CD4-positive, alpha-beta T cell treated with Interleukin-1 beta for 1 hour (primary cell): Measurements from ENCODE around the gene ANLN.
"Not testable (repeated sequence)": the region's sequence is repeated elsewhere in the genome, so short reads cannot be mapped to it uniquely, and the experiment has no call there.

Experiments used
- DNase-seq, 2 donors: peaks; one replicate each; pipeline ENCODE4 v3.0.0-alpha.2; 2020 to 2022

The ANLN gene

DNA sequence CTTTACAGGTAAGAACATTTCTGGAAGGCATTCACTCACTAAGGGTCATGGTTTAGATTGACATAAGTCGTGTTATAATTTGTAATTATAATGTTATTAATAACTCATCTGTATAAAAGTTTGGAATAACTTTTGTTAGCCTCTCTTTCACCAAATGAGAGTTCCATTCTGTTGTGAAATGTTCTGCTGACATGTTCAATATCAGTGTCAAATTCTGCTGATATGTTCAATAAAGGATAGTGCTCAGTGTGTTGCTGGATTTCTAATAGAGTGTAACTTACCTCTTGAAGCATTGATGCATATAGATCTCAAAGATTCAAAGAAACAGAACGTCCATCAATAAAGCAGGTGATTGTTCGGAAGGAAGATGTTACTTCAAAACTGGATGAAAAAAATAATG, 30.6 kb downstream of the ANLN start:
- DNase-seq = no peak

DNA sequence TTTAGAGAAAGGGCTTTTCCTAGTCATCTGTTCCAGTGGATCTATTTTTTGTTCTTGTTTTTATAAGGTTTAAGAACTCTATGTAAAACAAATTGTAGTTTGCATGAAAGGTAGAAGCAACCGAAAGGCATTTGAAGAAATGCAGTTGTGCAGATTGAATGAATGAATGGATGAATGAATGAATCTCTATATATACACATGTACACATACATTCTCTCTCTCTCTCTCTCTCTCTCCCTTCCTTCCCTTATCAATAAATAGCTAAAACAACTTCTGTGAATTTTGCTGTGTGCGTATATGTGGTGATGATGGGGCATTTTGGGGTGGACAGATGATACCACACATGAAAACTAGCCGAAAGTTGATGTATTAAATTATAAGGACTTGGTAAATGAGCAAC, 32.4 kb downstream of the ANLN start:
- DNase-seq = no peak

DNA sequence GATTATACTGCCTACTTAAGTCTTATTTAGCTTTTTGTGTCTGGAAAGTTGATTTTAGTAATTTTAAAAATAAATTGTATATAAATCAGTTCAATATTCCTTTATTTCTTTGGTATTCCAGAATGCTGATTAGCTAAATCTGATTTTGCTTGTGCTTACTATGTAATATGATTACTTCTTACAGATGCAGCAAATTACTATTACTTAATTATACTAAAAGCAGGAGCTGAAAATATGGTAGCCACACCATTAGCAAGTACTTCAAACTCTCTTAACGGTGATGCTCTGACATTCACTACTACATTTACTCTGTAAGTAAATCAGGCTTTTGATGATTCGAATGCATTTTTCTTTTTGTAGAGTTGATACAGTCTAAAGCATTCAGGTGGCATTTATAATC, 34.0 kb downstream of the ANLN start:
- DNase-seq = no peak

GRCh38 chr7:36430186-36430585, 40.5 kb downstream of the ANLN start:
- no peak for DNase-seq

DNA sequence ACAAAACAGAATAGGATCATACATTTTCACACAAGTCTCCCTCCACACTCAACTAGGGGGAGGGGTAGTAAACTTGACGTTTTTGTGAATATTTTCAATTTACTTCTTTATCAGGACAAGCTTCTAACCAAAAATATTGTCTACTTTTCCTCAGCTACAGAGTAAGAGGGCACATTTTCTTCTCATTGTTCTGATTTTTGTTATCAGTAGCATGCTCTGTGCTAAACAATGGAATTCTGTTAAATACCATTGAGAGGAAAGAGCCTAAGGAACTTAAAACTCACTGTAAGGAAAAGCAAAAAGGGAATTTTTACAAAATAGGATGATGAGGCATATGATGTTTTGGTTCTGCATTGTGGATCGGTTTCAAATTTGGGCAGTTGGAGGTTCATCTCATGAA, 41.2 kb downstream of the ANLN start:
- no peak for DNase-seq

- no peak for DNase-seq
Observed at GRCh38 chr7:36438211-36438610, 48.5 kb downstream of the ANLN start.

DNA sequence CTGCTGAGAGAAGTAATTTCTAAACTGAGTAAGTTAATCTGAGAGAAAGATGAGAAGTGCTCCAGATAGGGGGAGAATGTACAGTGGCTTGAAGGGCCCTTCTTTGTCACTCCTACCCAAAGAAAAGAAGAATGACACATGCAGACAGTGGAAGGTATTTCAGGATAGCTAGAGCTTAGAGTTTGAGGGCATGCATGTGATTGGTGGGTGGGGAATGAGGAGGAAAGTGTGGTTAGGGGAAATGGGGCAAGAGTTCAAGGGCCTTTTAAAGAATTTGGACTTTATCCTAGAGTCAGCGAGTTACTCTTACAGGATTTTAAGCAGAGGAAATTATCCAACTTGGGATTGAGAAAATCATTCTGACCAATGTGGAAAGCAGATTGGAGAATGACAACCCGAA, 50.0 kb downstream of the ANLN start:
- no peak for DNase-seq

DNA sequence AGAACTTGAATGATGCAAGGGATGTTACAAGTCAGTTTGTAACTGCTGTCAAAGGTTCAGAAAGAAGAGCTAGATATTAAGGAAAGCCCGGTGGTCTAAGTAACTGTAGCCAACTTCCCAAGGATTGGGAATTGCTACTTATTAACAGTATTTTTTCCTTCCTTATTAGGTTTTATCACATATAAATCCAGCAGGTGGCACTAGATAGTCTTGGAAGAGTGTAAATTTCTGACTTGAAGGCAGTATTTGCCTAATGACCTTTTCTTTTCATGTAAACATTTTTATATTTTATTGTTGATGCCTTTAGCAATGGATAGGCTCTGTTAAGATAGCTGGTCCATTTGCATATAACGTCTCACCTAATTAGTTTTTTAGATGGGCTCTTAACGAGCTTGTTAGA, 51.2 kb downstream of the ANLN start:
- peak in 1 of 2 donors; percentile 6 for DNase-seq

DNA sequence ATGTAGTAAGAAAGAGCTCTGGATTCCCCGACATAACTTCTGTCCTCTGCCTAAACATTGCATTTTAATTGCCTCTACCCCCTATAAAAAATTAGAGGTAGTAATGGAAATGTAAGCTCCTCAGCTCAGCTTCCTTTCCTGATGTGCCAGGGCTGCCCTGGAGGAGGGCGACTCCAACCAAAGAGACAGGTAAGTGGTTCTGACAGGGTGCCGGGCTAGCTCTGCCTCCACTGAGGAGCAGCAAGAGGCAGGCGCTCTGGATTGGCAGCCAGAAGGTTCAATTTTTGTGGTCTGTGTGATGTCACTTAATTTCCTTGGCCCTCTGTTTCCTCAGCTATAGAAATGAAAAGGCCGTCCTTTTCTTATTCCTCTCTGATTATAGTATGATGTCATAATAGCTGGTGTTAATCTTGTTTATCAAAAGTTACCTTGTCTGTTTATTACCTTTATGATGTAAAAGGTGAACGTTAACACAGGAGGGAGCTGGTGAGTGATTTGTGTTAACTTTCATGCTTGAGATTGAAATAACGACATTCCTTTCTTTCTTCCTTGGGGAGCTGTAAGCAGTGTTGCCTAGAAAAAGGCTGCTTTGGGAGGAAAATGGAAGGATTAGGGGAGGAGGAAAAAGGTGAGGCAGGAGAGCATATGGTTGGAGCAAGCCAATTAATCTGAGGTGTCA, 51.8 kb downstream of the ANLN start:
- no peak for DNase-seq

- DNase-seq = no peak
Observed at GRCh38 chr7:36448781-36449379, 59.2 kb downstream of the ANLN start.

- DNase-seq = no peak
Observed at GRCh38 chr7:36449685-36450084, 60.0 kb downstream of the ANLN start.

DNA sequence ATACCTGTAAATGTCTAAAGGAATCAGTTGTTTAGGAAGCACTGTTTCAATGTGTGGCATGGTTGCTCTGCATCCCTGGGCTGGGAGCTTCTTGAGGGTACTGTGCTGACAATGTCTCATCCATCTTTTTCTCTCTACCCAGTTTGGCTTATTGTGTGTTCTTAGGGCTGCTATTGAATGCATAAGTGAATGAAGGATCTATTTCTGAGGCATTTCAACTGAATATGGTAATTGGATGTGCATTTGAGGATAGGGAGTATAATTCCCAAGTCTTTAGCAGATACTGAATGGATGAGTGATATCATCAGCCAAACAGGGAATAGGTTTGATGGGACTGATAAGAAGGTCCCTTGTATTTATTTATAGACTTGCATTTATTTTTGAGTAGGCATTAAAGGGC, 64.1 kb downstream of the ANLN start:
- no peak for DNase-seq

GRCh38 chr7:36455646-36456045, 66.0 kb downstream of the ANLN start:
- DNase-seq = no peak

GRCh38 chr7:36456138-36456537, 66.5 kb downstream of the ANLN start:
- no peak for DNase-seq

DNA sequence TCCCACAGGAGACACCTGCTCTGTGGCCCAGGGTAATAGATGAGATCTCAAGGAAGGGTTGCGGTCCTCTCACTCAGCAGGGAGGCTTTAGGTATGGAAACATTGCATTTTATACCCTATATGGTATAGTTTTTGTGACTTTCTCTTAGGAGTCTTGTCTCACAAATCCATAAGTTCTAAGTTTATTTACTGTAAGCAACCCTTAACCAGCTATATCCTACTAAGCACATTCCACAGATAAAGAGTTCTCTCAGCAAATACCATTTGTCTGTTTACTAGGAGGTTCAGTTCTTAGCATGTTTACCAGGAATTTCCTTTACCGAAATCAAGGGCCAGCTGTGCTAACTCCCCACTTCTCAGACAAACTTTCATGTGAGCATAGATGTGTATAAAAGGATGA, 66.9 kb downstream of the ANLN start:
- DNase-seq = no peak

DNA sequence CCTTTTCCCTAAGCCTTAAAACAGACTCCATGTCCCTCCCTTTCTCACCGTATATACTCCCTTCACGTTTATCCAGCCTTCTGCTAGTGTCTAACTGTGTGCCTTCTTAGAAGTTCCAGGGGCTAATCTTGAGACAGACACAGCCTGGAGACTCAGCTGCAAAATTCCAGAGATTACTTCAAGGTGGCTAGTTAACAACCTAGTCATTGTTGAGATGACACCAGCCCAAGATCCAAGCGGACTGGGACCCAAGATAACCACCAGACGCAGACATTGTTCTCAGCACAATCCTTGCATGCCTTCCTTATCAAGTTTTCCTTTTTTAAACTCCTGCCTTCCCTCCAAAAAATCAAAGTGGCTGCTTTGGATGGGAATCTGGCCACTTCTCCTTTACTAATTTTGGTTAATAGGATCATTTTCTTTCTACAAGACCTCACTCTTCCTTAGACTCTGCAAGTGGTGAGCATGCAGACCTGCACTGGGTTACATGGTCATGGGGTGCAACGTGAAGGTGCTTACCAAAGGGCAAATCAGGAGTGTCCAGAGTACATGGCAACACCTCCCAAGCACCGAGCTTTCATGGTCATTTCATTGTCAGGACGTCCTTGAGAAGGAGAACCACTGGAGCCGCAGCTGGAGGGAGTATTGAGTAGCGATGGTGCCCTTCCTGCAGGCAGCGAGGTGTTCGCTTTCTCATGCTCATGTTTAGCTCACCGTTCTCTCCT, 69.7 kb downstream of the ANLN start:
- DNase-seq = no peak

DNA sequence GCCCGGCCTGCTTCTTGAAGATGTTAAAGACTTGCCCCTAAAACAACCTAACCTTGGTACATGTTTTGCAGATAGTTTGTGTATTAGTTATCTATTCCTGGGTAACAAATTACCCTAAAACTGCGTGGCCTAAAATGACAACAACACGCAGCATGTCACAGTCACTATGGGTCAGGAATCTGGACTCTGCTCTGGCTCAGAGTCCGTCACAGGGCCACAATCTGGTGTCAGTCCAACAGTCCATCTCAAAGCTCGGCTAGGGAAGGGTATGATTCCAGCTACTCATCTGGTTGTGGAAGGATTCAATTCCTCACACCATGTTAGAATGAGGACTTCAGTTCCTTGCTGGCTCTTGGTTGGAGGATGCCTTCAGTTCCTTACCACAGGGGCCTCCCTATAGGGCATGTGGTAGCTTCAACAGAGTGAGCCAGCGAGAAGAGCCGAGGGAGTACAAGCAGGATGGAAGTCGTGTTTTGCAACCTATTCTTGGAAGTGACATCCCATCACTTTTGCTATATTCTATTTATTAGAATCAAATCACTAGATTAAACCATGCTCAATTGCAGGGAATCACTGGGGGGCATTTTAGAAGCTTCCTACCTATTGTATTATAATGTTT, 71.3 kb downstream of the ANLN start:
- DNase-seq = no peak

GRCh38 chr7:36462551-36463137, 73.0 kb downstream of the ANLN start:
- DNase-seq = no peak

GRCh38 chr7:36464271-36464670, 74.6 kb downstream of the ANLN start:
- DNase-seq = no peak

- not testable (repeated sequence) for DNase-seq
Observed at GRCh38 chr7:36466001-36466400, 76.3 kb downstream of the ANLN start.

- no peak for DNase-seq
Observed at GRCh38 chr7:36468370-36469101, 78.9 kb downstream of the ANLN start.

GRCh38 chr7:36469236-36469635, 79.6 kb downstream of the ANLN start:
- no peak for DNase-seq
